ENCODE measurements around the gene LNP1.

LNP1 gene

GRCh38 chr3:100416863-100417262, 15.5 kb downstream of the LNP1 start:
- no peak for DNase-seq (ENCODE audit: low read depth)
- TF ChIP-seq CTCF (conservative IDR thresholded peaks at IDR 0.05; ENCODE audit: low read length) = no peak
- H3K4me3 ChIP-seq (ENCODE audit: low read length) = no peak overlapping the region

GRCh38 chr3:100419406-100419805, 18.1 kb downstream of the LNP1 start:
- DNase-seq (ENCODE audit: low read depth) = no peak
- no peak overlapping the region for H3K4me3 ChIP-seq (ENCODE audit: low read length)
- no peak for TF ChIP-seq CTCF (conservative IDR thresholded peaks at IDR 0.05; ENCODE audit: low read length)

GRCh38 chr3:100420885-100421284, 19.5 kb downstream of the LNP1 start:
- no peak for DNase-seq (ENCODE audit: low read depth)
- no peak overlapping the region for H3K4me3 ChIP-seq (ENCODE audit: low read length)
- TF ChIP-seq CTCF (conservative IDR thresholded peaks at IDR 0.05; ENCODE audit: low read length) = no peak

GRCh38 chr3:100423611-100424010, 22.3 kb downstream of the LNP1 start:
- no peak overlapping the region for H3K4me3 ChIP-seq (ENCODE audit: low read length)
- no peak for DNase-seq (ENCODE audit: low read depth)
- TF ChIP-seq CTCF (conservative IDR thresholded peaks at IDR 0.05; ENCODE audit: low read length) = no peak

- TF ChIP-seq CTCF (conservative IDR thresholded peaks at IDR 0.05; ENCODE audit: low read length) = no peak
- no peak for DNase-seq (ENCODE audit: low read depth)
These were observed 22.9 kb downstream of the LNP1 start for GRCh38 chr3:100424261-100424660.

GRCh38 chr3:100425316-100425715, 24.0 kb downstream of the LNP1 start:
- TF ChIP-seq CTCF (conservative IDR thresholded peaks at IDR 0.05; ENCODE audit: low read length) = no peak
- DNase-seq (ENCODE audit: low read depth) = no peak
- no peak overlapping the region for H3K4me3 ChIP-seq (ENCODE audit: low read length)

More at GRCh38 chr3:100424261-100424660, 22.9 kb downstream of the LNP1 start:
- no peak overlapping the region for H3K4me3 ChIP-seq (ENCODE audit: low read length)

GRCh38 chr3:100426067-100426682, 24.8 kb downstream of the LNP1 start:
- H3K4me3 ChIP-seq (ENCODE audit: low read length) = no peak overlapping the region
- no peak for DNase-seq (ENCODE audit: low read depth)
- TF ChIP-seq CTCF (conservative IDR thresholded peaks at IDR 0.05; ENCODE audit: low read length) = no peak
